DMS53 treated with DMSO at 0.1 percent for 48 hours (cell line): ENCODE measurements around the gene CARD9.
"Not testable (repeated sequence)": the region's sequence is repeated elsewhere in the genome, so short reads cannot be mapped to it uniquely, and the experiment has no call there.

Experiments
- DNase-seq: peaks from one replicate; lab custom pipeline; 2025; ENCODE audit not compliant: unreplicated experiment; lab: John Stamatoyannopoulos, UW

CARD9 gene, protein sequence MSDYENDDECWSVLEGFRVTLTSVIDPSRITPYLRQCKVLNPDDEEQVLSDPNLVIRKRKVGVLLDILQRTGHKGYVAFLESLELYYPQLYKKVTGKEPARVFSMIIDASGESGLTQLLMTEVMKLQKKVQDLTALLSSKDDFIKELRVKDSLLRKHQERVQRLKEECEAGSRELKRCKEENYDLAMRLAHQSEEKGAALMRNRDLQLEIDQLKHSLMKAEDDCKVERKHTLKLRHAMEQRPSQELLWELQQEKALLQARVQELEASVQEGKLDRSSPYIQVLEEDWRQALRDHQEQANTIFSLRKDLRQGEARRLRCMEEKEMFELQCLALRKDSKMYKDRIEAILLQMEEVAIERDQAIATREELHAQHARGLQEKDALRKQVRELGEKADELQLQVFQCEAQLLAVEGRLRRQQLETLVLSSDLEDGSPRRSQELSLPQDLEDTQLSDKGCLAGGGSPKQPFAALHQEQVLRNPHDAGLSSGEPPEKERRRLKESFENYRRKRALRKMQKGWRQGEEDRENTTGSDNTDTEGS

DNA sequence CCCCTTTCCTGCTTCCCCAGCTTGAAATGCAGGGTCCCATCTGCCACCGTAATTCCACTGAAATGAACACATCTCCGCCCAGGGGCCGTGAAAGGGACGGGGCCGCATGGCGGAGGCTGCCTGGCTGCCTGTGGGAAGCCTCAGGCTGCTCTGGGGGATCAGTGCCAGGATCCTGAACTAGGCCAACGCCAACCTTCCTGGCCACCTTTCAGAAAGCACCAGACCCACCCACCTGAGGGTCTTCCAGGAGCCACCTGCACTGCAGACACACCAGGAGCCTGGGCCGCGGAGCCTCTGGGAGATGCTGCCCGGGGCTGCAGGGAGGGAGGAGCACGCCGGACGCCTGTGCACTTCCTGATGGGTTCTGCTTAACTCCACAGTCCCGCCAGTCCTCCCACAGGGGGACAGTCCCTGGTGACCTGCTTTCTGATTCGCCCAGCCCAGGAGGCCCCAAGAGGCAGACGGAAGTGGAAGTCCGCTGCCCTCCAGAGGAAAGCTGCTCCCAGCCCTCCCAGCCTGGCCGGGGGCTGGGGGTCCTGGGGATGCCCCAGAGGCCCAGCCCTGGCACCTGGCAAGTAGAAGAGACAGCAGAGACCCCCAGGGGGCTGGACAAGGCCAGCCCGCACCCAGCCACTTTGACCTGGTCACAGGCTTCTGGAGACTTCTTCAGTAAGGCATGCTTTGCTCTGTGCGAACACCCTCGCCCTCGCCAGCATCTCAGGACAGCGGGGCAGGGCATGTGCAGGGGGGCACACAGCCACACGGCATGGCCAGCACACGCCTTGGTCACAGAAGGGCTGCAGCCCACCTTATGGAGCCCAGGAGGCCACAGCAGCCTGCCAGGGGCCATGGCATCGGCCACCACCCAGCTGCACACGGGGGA, at the start of gene CARD9:
Gene CARD9 (minus strand): TSS at position 370 of the 883 bp plus-strand sequence. CDS start 1,591 bp downstream, outside the sequence.
- DNase-seq, result peak; percentile 38

DNA sequence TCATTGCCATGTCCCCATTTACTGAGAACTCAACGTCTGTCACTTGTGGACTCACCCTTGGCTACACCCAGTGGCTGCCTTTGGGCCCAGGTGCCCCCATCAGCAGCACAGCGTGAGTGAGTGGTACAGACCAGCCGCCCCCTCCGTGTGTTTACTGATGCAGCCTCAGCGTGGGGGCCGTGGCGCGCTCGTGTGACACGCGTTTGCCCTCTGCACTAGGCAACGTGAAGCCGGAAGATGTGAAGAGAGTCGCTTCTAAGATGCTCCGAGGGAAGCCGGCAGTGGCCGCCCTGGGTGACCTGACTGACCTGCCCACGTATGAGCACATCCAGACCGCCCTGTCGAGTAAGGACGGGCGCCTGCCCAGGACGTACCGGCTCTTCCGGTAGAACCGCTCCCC, 49.4 kb upstream of the CARD9 start:
- DNase-seq, result no peak

DNA sequence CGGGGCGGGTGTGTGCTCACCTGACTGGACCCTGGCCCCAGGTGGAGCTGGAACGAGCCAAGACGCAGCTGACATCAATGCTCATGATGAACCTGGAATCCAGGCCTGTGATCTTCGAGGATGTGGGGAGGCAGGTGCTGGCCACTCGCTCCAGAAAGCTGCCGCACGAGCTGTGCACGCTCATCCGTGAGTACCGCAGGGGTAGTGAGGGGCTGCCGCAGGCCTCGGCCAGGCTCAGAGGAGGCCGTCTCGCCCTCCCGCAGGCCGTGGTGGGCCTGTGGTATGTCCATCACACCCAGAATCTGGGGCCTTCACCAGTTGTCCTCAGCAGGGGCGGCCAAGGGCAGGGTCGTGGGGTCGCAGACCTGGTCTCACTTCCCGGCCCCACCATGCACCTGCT, 48.3 kb upstream of the CARD9 start:
- DNase-seq, result no peak

DNA sequence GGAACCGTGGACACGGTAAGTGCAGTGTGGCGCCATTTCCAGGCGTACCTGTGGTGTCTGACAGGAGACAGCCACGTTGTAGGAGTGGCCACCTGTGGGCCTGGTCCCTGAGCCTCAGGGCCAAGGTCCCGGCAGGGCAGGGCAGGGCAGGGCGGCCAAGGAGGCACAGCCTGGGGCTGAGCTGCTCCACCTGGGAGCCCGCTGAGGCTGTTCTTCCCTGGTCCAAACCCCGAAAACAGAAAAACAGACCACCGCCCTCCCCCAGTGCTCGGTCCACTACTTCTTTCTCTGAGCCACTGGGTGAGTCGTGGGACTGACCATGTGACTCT, 45.6 kb upstream of the CARD9 start:
- DNase-seq, result no peak

DNA sequence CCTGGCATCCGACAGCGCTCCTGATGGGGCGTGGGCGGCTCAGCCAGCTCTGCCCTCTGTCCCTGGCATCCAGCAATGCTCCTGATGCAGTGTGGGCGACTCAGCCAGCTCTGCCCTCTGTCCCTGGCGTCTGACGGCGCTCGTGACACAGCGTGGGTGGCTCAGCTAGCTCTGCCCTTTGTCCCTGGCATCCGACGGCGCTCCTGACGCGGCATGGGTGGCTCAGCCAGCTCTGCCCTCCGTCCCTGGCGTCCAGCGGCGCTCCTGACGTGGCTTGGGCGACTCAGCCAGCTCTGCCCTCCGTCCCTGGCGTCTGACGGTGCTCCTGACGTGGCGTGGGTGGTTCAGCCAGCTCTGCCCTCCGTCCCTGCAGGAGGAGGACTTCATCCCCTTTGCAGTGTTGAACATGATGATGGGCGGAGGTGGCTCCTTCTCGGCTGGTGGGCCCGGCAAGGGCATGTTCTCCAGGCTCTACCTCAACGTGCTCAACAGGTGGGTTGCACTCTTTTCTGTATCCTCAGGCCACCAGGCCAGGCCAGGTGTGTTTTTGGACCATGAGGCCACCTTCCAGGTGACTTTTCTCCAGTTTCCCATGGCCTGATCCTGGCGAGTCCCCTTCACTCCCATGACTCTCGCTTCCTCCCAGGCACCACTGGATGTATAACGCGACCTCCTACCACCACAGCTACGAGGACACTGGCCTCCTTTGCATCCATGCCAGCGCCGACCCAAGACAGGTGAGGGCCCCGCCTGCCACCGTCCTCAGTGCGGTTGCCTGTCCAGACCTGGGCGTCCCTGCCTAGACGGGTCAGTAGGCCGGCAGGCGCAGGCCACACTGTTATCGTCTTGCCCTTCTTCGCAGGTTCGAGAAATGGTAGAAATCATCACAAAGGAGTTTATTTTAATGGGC, 45.0 kb upstream of the CARD9 start:
- DNase-seq, result no peak

DNA sequence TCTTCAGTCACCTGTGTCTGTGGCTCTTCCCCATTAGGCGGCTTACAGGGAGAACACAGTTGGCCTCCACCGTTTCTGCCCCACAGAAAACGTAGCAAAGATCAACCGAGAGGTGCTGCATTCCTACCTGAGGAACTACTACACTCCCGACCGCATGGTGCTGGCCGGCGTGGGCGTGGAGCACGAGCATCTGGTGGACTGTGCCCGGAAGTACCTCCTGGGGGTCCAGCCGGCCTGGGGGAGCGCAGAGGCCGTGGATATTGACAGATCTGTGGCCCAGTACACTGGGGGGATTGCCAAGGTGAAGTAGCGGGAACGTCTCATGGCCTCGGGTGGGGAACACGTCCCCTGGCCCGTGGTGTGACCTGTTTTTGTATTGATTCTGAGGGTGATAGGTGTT, 43.4 kb upstream of the CARD9 start:
- DNase-seq, result no peak

DNA sequence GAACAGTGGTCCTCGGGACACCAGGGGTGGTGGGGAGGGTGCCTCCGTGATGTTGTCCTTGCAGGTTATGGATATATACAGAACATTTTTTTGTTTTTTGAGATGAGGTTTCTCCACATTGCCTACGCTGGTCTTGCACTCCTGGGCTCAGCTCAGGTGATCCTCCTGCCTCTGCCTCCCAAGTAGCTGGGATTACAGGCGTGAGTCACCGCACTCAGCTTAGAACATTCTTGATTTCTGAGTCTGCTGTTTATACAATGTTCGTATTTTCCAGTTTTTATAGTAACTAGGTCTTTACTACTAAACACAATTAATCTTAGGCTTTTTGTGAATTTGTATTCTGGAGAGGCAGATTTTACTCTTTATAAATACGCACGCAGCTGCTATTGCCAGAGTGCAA, 43.0 kb upstream of the CARD9 start:
- no peak for DNase-seq

DNA sequence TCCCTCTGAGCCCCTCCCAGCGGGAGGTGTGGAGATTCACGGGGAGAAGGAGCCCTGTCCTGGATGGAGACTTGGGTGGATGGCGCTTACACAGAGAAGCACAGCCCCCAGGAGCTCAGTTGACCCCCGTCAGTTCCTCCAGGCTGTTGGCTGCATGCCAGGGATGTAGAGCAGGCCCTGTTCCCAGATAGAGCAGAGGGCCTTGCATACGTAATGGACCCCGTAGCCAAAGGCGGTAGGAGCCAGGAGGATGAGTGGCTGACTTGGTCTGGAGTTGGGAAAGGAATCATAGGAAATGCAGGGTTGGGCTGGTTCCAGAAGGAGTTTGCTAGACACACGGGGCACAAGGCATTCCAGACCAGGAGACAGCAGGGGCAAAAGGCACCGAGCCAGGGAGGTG, 39.5 kb upstream of the CARD9 start:
- DNase-seq, result no peak

DNA sequence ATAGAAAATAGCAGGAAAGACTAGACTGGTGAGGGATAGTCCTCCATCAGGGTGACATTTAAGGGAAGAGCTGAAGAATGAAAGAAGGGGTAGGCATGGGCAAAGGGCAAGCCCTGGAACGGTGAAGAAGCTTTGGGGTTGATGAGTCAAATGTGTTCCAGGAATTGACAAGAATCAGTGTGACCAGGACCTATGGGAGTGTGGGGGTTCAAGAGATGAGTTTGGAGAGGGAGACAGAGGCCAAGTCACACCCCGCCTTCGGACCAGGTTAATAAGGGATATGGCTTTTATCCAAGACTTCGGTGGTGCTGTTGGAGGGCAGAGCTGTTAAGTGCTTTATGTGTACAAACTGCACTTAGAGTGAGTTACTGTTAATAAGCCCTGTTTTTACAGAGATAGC, 37.9 kb upstream of the CARD9 start:
- DNase-seq, result no peak

DNA sequence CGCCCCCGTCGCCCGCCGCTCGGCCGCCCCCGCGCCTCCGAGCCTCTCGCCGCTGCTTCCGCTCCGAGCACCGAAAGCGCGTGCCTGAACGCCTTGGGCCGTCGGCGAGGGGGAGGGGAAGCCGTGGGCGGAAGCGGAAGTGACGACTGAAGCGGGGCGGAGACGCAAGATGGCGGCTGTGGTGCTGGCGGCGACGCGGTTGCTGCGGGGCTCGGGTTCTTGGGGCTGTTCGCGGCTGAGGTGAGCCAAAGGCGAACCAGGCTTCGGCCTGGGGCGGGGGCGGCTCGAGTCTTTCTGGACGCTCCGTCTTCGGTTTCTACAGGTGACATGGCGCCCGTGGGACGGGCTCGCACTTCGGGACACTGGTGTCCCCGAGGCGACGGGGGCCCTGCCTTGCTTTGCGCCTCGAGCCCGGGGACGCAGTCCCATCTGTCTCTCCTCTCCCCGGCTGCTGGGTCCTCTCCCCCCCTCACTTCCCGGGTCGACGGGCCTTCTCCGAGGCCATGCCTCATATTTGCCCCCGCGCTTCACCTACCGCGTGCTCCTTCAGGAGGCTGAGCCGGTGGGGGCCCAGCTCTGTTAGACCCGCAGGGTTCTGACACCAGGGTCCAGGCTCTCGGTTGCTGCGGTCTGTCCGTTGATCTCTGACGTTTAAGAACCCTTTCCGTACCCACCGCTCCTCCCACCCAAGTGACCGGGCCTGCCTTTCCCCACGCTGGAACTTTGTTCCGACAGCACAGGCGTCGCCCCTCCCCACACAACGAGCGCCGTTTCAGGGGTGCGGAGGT, 37.2 kb upstream of the CARD9 start, which contains the start of the genes ENTR1 and PMPCA:
Gene ENTR1 (minus strand): TSS at position 115 of the 788 bp plus-strand sequence. CDS start 217 bp downstream, outside the sequence.
Gene PMPCA (plus strand): TSS at position 159 of the 788 bp plus-strand sequence. CDS start 11 bp downstream, at position 170.
- DNase-seq, result peak; percentile 53

DNA sequence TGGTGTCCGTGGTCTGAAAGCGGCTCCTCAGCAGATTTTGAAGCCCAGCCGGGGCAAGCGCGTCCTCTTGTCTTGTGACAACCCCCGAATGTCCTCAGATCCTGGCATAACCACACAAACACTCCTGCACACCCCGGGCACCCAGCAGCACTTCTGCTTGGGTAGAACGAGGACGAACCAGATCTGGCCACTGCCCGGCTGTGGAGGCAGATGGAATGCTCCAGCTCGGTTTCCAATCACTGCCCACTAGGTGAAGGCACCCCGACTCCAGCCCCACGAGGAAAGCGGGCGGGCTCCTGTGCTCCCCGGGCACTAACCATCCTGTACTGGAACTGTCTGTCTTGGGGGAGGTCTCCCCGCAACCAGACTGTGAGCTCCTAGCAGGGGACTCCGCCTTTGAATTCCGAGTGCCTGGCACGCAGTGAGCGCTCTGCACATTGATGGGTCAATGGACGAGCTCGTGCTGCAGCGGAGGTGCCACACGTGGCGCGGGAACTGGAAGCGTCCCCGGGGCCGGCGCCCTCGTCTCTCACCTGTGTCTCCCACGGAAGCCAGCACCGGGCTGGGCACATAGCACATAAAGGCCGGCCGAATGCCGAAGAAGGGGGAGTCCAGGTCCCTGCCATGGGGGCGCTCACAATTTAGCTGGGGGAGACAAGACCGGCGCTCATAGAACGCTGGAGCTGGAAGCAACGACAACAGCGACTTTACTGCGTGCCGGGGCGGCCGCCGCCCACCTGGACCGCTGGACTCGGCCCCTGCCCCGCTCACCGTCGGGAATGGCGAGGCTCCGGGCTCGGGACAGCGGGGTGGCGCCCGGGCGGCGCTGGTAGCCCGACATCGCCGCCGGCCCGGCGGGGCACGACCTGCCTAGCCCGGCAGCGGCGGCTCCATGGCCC, 36.3 kb upstream of the CARD9 start:
- DNase-seq, result no peak

DNA sequence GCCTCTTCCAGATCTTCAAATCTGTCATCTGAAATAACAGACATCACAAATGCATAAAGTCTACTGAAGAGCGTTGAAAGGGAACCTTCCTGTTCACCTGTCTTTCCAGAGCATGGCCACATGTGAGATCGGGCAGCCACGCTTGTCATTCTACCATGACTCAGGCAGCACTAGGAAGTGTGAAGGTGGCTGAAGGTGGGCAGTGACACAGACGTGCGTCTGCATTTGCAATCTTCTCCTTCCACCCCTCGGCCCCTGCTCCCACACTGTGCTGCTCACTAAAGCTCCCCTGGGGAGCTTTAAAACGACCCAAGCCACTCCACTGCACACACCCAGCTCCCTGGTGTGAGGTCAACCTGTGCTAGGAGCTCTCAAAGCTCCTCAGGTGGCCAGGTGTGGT, 34.4 kb upstream of the CARD9 start:
- no peak for DNase-seq

DNA sequence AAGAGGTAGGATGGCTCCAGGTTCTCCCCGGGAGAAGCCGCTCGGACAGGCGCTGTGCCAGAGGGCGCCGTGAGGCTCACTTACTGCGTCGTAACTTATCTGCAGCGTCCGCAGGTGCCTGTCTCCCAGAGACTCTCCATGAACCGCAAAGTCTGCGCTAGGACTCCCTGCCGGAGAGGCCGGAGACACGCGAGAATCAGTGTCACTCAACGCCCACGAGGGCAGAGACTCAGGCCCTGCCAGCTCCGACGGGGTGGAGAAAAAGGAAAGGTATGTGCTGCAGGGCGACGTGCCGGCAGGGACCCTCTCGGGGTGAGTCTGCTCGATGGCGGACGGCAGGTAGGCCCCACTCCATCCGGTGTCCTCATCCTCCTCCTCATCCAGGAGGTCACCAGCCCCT, 33.6 kb upstream of the CARD9 start:
- DNase-seq, result not testable (repeated sequence)

DNA sequence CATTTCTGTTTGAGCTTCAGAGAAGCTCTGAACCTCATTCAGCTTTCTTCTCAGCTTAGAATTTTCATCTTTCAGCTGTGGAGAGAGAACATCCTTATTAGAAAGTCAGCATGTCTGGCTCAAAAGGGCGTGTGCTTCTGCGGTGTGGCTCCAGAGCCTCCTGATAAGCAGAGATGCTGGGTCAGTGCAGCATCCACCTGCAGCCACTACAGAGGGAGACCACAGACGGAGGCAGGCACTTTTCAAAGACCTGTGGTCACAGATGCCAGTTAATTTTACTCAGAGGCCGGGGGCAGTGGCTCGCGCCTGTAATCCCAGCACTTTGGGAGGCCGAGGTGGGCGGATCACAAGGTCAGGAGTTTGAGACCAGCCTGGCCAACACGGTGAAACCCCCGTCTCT, 32.4 kb upstream of the CARD9 start:
- DNase-seq, result not testable (repeated sequence)

DNA sequence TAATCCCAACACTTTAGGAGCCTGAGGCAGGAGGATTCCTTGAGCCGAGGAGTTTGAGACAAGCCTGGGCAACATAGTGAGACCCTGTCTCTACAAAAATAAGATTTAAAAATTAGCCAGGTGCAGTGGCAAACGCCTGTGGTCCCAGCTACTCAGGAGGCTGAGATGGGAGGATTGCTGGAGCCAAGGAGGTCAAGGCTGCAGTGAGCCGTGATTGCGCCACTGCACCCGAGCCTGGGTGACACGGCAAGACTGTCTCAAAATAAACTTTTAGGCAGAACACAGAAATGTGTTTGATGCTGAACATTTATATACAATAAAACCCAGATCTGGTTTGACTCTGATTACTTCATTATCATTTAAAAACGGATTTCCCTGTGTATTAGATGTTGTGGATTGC, 32.0 kb upstream of the CARD9 start:
- no peak for DNase-seq

DNA sequence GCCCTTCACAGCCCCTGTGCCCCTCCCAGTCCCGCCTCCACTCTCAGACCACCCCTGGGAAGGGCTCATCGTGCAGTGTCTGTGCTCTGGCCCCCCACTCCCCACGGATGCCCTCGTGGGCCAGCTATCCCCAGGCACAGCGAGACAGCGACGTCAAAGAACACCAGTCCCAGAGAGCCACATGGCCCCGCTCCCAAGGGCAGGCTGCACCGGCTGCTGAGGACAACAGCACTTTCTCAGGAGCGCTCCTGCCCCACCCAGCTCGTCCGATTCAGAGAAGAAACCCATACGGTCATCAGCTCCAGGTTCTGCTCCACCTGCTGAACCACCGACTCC, 31.3 kb upstream of the CARD9 start:
- no peak for DNase-seq

DNA sequence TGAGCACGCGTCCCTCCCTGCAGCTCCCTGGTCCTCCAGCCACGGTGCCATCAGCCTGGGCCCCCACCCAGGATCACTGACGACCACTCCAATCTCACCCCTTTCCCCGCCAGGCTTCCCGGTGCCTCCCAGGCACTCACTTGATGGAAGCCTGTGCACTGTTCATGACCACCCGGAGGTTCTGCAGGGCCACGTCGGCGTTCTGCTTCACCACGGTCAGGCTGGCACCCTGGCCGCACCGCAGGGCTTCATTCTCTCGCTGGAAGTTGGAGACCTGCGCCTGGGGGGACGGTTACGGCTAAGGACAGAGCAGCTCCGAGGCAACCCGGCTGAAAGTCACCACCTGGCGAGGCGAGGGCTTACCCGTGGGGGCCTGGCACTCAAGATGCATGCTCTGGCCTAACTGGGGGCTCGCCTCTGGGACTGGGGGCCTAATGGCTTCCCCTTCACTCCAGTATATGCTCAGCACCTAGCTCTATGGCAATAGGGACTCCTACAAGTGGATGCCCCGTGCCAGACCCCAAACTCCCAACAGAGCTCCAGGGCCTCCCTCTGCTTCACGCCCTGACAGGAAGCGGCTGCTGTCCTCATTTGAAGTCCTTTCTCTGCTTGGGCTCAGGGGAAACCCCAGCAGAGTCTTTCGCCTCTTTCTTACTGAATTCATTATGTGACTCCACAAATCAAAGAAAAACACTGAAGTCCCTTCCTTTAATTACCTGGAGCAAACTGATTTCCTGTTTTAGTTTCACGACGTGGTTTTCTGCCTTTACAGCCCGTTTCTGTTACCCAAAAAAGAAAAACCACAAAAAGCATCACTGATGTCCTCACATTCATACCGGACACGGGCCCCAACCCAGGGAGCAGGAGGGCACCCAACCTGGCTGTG, 30.7 kb upstream of the CARD9 start:
- DNase-seq, result no peak

DNA sequence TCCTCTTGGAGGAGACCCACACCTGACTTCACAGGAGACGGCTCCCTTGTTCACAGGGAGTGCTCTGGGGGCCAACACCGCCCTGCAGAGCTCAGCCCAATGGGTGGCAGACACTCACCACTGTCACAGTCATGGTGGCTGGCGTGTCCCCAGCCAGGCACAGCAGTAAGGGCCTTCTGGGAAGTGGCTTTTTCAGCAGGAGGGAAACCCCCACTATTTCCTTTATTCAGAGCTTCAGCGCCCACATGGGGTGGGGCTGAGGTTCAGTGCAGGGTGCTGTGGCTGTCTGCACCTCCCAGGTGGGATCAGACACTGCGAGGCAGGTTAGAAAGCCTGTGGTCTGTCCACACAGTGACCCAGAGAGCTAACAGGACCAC, 30.1 kb upstream of the CARD9 start:
- DNase-seq, result no peak
